ENCODE measurements around the gene TMEM53. TPM values are rescaled to one million over a fixed set of nuclear protein-coding genes. Genes with fewer than 3 reads are reported as not detected.

TMEM53 gene
- total and polyA plus RNA-seq, 8 donors = 8.5 to 18.8 (median 9.7) TPM

GRCh38 chr1:44646261-44647110, 27.8 kb downstream of the TMEM53 start:
- TF ChIP-seq CTCF (IDR thresholded peaks at IDR 0.05) = no peak
- DNase-seq = no peak
- Histone ChIP-seq H3K36me3 (peaks cover 0 to 100% of the 10 kb centered on the region in 2 donors), H3K27me3 (no peaks in the 10 kb centered on the region), H3K9me3 (no peaks in the 10 kb centered on the region), H3K4me3 (no peak overlapping the region), H3K27ac (no peak overlapping the region), H3K4me1 (no peaks in the 10 kb centered on the region)
- no peak for ATAC-seq
- intact Hi-C loops (cut with DNase I) = no loop called here

- intact Hi-C loops (cut with DNase I) = no loop called here
- TF ChIP-seq CTCF (IDR thresholded peaks at IDR 0.05) = no peak
- Histone ChIP-seq H3K4me1 (no peaks in the 10 kb centered on the region), H3K27me3 (no peaks in the 10 kb centered on the region), H3K36me3 (peaks cover 0 to 100% of the 10 kb centered on the region in 2 donors), H3K27ac (no peak overlapping the region), H3K9me3 (no peaks in the 10 kb centered on the region), H3K4me3 (no peak overlapping the region)
- peak; percentile 30 for ATAC-seq
- peak in 2 of 4 donors; percentile 63 to 76 for DNase-seq
Measured at GRCh38 chr1:44645476-44646244, 28.6 kb downstream of the TMEM53 start.

GRCh38 chr1:44644806-44645205, 29.5 kb downstream of the TMEM53 start:
- Histone ChIP-seq H3K27me3 (no peaks in the 10 kb centered on the region), H3K4me3 (no peak overlapping the region), H3K4me1 (no peaks in the 10 kb centered on the region), H3K27ac (no peak overlapping the region), H3K9me3 (no peaks in the 10 kb centered on the region), H3K36me3 (peaks cover 0 to 100% of the 10 kb centered on the region in 2 donors)
- intact Hi-C loops (cut with DNase I) = no loop called here
- no peak for ATAC-seq
- no peak for TF ChIP-seq CTCF (IDR thresholded peaks at IDR 0.05)
- DNase-seq = no peak

GRCh38 chr1:44643721-44644334, 30.5 kb downstream of the TMEM53 start:
- intact Hi-C loops (cut with DNase I) = no loop called here
- ATAC-seq (no peak), DNase-seq (no peak)
- no peaks in the 10 kb centered on the region for H3K9me3 ChIP-seq
- H3K36me3 ChIP-seq = peaks cover 0 to 100% of the 10 kb centered on the region in 2 donors
- TF ChIP-seq CTCF (IDR thresholded peaks at IDR 0.05) = no peak
- H3K4me3 ChIP-seq = no peak overlapping the region
- H3K4me1 ChIP-seq = no peaks in the 10 kb centered on the region
- no peak overlapping the region for H3K27ac ChIP-seq
- H3K27me3 ChIP-seq = no peaks in the 10 kb centered on the region

- H3K36me3 ChIP-seq = peaks cover 0 to 100% of the 10 kb centered on the region in 2 donors
- H3K27ac ChIP-seq = no peak overlapping the region
Measured at GRCh38 chr1:44642925-44643324, 31.4 kb downstream of the TMEM53 start.

More at GRCh38 chr1:44642925-44643324, 31.4 kb downstream of the TMEM53 start:
- no peak overlapping the region for H3K4me3 ChIP-seq
- no peak for ATAC-seq
- no peaks in the 10 kb centered on the region for H3K9me3 ChIP-seq
- no peaks in the 10 kb centered on the region for H3K27me3 ChIP-seq
- no peaks in the 10 kb centered on the region for H3K4me1 ChIP-seq
- intact Hi-C loops (cut with DNase I) = no loop called here
- TF ChIP-seq CTCF (IDR thresholded peaks at IDR 0.05) = no peak
- DNase-seq = no peak
